Germinal center (tissue), 1 donor: ENCODE results near the gene E2F2.
"Not testable (repeated sequence)": the region's sequence is repeated elsewhere in the genome, so short reads cannot be mapped to it uniquely, and the experiment has no call there.

Source experiments
- DNase-seq: peaks from one replicate; pipeline ENCODE4 v3.0.0; 2012; ENCODE audit warnings: mixed read lengths, low spot score

The E2F2 gene

GRCh38 chr1:23524716-23525401 lies 6.2 kb downstream of the E2F2 start:
- DNase-seq: peak; percentile 59

GRCh38 chr1:23524163-23524562 lies 6.9 kb downstream of the E2F2 start:
- no peak for DNase-seq

- no peak for DNase-seq
Measured at GRCh38 chr1:23522244-23522982, 8.6 kb downstream of the E2F2 start.

GRCh38 chr1:23521588-23521987 lies 9.4 kb downstream of the E2F2 start:
- no peak for DNase-seq

- DNase-seq: no peak
Measured at GRCh38 chr1:23517581-23517980, 13.5 kb downstream of the E2F2 start.

GRCh38 chr1:23515905-23516304 lies 15.1 kb downstream of the E2F2 start:
- DNase-seq: no peak

- no peak for DNase-seq
Measured at GRCh38 chr1:23514111-23514679, 16.8 kb downstream of the E2F2 start.

GRCh38 chr1:23509896-23510295 lies 21.1 kb downstream of the E2F2 start:
- DNase-seq: no peak

GRCh38 chr1:23506376-23507107 lies 24.5 kb downstream of the E2F2 start:
- DNase-seq: no peak

- no peak for DNase-seq
Measured at GRCh38 chr1:23505851-23506250, 25.2 kb downstream of the E2F2 start.

- DNase-seq: not testable (repeated sequence)
Measured at GRCh38 chr1:23504156-23504555, 26.9 kb downstream of the E2F2 start.

GRCh38 chr1:23502951-23503350 lies 28.1 kb downstream of the E2F2 start:
- DNase-seq: no peak

GRCh38 chr1:23500466-23500865 lies 30.6 kb downstream of the E2F2 start:
- no peak for DNase-seq

- DNase-seq: no peak
Measured at GRCh38 chr1:23497777-23498439, 33.1 kb downstream of the E2F2 start.

GRCh38 chr1:23496490-23497181 lies 34.4 kb downstream of the E2F2 start:
- DNase-seq: no peak

- DNase-seq: not testable (repeated sequence)
Measured at GRCh38 chr1:23494836-23495235, 36.2 kb downstream of the E2F2 start.

GRCh38 chr1:23492776-23493175 lies 38.3 kb downstream of the E2F2 start:
- not testable (repeated sequence) for DNase-seq

GRCh38 chr1:23492132-23492720 lies 38.8 kb downstream of the E2F2 start:
- no peak for DNase-seq

GRCh38 chr1:23489842-23490241 lies 41.2 kb downstream of the E2F2 start:
- no peak for DNase-seq

GRCh38 chr1:23485002-23485332 lies 46.1 kb downstream of the E2F2 start:
- no peak for DNase-seq
